EH (cell line): Measurements from ENCODE around the gene GRIA1.

Experiments
- DNase-seq: peaks from one replicate; pipeline ENCODE4 v3.0.0-alpha.2; 2015; ENCODE audit warnings: low read depth

GRIA1 gene

GRCh38 chr5:153613144-153613543, 122.7 kb downstream of the GRIA1 start:
- DNase-seq = peak; percentile 76

DNA sequence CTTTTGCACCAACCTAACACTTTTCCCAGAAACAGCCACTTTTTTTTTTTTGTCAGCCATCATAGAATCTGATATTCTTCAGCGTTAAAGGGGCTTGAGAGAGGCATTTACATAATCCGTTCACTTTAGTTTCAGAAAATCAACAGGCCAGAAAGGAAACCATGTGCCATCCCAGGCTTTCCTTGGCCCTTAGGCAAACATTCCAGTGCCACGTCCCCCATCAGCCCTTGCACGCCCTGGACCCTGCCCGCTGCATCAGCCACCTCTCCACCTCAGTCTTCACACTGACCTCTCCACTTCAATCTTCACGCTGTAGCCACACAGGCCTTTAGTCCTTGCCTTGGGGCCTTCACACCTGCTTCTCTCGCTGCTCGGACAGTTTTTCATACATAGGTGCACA, 123.2 kb downstream of the GRIA1 start:
- no peak for DNase-seq

- peak; percentile 83 for DNase-seq
These were observed 126.7 kb downstream of the GRIA1 start for GRCh38 chr5:153617190-153617589.

DNA sequence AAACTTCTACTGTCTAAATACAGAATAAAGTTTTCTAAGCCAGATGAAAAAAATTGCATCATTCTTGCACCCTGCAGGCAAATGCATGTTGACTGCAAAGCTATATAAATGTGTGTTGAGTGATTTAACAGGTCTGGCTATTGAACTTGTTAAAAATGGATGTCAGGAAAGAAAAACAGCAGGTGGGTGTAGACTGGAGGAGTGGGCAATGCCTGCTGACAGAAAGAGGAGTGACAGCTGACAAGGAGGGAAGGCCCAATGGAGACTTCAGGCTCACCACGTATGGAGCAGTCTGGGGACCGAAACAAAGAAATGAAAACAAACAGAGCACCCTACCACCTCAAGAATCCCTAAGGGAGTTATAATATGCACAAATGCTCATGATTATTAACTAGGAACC, 127.8 kb downstream of the GRIA1 start:
- no peak for DNase-seq

DNA sequence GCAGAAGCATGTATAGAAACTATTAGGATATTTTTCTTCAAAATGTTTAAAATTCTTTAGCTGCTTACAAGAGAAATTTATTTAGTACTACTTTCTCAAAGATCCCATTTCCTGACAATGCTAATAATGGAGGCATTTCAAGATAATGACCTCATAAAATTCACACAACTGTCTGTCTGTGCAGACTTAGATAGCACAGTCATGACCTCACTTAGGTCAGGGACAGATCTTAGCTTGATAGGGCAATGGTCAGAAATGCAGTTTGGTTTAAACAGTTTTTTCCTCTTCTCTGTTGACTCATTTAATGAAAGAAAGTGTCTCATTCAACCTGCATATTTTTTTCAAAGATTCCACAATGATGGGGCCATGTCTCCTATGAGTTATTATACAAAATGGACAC, 128.4 kb downstream of the GRIA1 start:
- DNase-seq = peak; percentile 94

GRCh38 chr5:153619771-153620170, 129.3 kb downstream of the GRIA1 start:
- peak; percentile 87 for DNase-seq

- no peak for DNase-seq
These were observed 132.7 kb downstream of the GRIA1 start for GRCh38 chr5:153623124-153623523.

DNA sequence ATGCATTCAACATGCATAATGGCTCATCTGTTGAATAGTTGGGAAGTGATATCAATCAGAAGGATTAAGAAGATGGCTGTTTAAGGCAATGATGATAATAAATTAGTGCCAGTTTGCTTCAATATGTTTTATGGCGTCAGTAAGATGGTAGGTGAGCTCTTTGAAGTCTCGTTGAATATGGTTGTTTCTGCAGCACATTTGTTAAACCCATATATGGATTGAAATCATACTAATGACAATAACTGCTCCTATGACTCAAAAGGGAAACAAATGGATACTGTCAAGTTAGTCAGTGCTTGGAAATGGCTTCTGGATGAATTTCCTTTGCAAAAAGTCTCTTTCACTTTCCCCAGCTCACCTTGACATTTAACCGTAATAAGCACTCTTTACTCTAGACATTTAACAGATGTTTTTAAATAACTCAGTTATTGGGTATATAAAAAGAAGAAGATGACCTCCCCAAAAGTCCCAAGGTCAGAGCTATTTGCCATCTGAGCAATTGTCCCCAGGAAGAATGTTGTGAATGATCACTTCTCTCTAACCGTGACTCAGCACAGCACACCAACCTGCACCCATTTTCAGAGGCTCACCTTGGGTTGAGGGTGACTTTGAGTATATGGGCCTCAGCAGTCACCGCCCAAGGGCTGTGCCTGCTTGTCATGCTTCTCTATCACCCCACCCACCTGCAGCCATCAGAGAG, 133.4 kb downstream of the GRIA1 start:
- peak; percentile 52 for DNase-seq

DNA sequence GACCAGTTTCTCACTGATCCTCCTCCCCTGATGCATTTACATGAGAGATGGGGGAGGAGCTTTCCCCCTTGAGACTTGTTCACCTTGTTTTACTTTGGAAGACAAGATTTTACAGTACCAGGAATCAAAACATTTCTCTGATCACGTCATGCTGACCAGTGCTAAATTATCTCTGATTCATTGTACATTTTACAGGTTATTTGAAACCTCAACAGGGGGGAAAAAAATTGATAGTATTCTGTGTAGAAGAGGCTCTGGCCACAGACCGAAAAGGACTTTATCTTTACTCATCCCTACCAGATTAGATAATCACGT, 133.9 kb downstream of the GRIA1 start:
- peak; percentile 49 for DNase-seq

GRCh38 chr5:153625826-153626354, 135.4 kb downstream of the GRIA1 start:
- no peak for DNase-seq

- no peak for DNase-seq
These were observed 136.4 kb downstream of the GRIA1 start for GRCh38 chr5:153626836-153627235.

- peak; percentile 100 for DNase-seq
These were observed 138.8 kb downstream of the GRIA1 start for GRCh38 chr5:153629027-153629895.

GRCh38 chr5:153630546-153630945, 140.1 kb downstream of the GRIA1 start:
- no peak for DNase-seq

DNA sequence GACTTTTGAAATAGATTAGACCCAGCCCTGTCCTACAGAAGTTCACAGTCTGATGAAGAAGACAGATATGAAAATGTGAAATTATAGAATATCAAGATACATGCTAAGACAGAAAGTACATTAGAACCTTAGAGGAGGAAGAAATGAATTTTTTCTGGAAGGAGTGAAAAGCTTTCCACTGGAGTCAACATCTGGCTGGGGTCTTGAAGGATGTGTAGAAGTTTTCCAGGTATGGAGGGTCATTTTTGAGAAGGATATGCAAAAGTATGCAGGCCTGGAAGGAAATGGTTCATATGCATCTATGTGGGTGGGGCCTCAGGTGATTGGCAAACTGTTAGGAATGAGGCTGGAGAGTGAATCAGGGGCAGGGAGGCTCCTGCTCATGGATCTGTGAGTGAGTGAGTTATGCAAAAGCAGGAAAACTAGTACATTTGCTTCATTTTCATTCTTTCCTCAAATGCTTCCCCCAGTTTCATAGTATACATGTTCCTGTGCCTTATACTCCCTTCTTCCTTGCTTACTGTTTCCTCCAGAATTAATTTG, 142.3 kb downstream of the GRIA1 start:
- DNase-seq = peak; percentile 28

DNA sequence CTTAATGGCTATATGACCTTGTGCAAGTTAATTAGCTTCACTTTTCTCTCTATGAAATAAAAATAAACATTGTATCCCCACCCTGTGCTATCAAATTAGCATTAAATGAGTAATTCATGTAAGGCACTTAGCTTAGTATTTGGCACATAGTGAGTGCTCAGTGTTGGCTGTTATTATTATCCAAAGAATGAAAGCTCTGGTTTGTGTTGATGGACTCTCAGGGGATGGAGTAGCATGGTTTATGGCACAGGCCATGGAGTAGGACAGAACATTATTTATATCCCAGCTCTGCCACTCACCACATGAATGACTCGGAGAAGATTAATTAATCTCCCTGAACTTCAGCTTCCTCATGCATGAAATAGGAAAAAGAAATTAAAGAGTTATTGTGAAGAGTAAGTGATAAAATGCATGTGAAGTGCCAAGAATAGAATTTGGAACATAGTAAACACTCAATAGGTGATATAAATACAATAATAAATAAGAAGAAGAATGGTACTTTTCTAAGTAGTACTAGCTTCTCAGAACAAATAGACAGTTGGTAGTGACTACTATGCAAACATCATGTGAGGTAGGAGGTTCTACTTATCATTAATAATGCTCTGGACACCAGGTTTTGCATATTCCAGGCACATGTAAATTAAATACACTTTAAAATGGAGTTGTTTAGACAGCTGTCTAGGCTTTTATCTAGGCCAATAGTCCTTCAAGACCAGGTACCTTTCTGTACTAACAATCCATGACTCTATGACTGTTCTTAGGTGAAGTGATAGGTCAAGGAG, 146.4 kb downstream of the GRIA1 start:
- DNase-seq = peak; percentile 56

DNA sequence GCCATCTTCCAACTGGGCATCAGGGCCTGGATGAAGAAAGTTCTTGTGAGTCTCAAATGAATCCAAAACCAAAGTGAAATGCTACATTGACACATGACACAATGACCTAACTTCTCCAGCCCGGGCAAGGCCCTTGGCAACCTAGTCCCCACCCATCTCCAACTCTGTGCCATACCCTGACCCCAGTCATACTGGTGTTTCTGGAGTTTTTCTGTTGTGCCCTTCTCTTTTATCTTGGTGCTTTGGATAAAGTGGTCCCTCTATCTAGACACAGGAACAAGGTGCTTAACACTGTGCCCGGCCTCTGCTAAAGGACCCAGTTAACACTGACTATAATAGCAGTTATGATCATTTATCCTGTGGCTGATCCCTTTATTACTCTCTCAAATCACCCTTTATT, 149.8 kb downstream of the GRIA1 start:
- no peak for DNase-seq

- DNase-seq = no peak
These were observed 150.8 kb downstream of the GRIA1 start for GRCh38 chr5:153641183-153641688.

DNA sequence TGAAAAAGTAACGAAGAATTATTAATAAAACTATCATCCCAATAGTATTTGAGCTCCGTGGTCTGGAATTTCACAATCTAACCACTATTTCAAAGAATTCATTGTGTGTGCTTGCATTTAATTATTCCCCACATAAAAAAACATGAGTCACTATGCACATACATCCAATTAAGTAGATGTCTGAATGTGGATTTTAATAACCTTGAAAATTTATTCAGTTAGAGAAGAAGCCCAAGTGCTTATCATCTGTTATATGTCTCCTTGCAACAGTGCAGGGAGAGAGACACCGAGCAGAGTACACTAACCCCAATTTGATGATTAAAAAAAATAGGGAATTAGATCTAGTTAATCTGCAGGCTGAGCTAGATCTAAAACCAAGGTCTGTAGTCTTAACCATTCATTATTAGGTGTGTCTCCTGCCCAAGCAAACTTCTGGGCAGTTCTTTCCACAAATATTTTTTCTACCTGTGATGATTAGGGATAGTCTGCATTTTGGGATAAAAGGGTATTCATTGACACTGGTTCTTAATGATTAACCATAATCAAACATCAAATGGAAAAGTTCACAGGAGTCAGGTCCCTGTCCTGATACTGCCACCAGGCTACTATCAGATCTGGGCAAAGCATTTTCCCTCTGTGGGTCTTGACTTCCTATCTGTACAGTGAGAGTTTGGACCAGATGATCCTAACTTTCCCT, 164.2 kb downstream of the GRIA1 start:
- peak; percentile 85 for DNase-seq

DNA sequence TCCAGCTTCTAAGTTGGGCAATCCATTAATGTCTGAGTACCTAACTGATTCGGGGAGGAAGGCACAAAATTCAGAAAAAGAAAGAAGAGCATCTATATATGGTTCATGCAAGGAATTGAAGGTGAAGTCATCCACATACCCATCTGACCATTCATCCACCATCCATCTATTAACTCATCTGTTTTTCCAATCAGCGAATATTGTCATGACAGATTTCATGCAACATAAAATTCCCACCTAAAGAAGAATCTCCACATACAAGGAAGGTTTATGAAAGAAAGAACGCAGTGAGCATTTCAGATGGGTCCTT, 164.7 kb downstream of the GRIA1 start:
- DNase-seq = peak; percentile 65

DNA sequence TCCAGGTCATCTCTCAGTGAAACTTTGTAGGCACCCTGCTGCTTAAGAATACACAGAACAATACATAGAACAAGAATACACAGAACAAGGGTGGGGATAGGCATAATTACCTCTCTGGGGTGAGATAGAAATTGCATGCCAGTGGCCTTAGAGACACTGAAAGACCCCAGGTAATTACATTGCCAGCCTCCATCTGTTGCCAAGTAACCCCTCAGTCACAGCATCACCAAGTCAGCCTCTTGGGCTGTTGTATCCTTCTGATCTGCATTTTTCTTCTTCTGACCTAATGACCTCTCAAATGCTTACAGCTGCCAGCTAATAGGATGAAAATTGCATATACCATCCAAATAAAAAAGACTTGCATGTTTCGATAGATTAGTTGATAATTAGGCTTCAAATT, 167.7 kb downstream of the GRIA1 start:
- peak; percentile 50 for DNase-seq

DNA sequence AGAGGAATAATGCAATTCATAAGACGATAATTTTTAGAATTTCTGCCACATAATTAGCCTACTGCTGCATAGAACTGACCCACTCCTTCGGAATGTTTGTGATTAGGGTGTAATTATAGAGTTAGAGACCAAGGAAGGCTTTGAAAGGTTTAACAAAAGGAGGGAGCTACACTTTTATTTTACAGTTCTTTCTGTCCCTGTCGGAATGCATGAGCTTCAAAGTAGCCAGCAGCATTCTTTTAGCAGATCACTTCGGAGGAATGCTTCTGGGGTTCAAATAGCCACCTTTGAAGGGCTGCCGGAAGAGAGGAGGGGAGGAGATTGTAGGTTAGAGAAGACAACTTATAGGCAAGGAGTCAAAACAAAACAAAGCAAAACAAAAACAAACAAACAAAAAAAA, 168.1 kb downstream of the GRIA1 start:
- peak; percentile 62 for DNase-seq
